NCI-H748 (cell line): ENCODE data around the gene ARHGEF25.
"Not testable (repeated sequence)": the region's sequence is repeated elsewhere in the genome, so short reads cannot be mapped to it uniquely, and the experiment has no call there.

ENCODE experiments used
- DNase-seq: peaks from one replicate; lab custom pipeline; 2025; ENCODE audit not compliant: unreplicated experiment; lab: John Stamatoyannopoulos, UW

Gene ARHGEF25

DNA sequence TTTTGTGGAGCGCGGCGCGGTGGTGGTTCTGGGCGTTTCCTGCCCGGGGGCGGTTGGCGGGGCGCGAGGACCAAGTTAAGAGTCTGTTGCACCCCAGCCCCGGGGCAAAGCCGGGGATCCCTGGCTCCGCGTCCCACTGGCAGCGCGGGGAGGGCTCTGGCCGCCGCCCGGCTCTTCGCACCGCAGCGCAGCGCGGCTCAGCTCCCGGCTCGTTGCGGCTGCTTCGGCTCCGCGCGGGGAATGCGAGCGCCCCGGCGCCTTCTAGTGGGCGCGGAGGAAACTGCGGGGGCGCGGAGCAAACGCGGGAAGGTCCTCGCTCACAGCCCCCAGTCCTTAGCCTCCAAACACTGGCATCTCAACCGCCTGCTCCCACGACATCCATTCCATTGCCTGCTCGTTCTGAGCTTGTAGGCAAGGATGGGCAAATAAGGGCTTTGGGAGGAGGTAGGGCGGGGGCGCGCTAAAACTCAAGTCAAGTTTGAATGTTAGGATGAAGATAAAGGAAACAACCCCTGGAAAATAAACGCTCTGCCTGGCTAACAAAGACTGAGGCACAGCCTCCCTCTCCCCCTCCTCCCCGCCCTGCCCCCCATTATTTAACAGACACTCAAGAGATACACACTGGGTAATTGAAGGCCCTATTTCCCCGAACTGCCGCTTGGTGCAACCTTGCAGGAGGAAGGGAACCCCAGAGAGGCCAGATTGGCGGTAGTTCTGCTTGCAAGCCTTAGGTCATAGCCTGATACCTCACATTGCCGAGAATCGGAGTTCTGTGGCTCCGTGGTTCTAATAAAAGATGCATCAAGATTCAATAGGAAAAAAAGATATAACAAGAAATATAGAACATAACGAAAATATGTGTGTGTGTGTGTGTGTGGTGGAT lies 22.0 kb downstream of the ARHGEF25 start, which contains the start of gene B4GALNT1:
Gene B4GALNT1, minus strand, starts transcription at position 244 of the 883 bp plus-strand sequence. CDS start 1,069 bp downstream, outside the sequence.
- DNase-seq = peak; percentile 89

DNA sequence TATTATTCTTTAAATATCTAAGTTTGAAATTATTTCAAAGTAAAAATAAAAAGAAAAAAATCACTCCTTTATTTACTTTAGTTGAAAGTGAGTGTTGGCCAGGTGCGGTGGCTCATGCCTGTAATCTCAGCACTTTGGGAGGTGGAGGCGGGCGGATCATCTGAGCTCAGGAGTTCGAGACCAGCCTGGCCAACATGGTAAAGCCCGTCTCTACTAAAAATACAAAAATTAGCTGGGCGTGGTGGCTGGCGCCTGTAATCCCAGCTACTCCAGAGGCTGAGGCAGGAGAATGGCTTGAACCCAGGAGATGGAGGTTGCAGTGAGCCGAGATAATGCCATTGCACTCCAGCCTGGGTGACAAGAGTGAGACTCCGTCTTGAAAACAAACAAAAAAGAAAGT lies 25.5 kb downstream of the ARHGEF25 start:
- DNase-seq = not testable (repeated sequence)

DNA sequence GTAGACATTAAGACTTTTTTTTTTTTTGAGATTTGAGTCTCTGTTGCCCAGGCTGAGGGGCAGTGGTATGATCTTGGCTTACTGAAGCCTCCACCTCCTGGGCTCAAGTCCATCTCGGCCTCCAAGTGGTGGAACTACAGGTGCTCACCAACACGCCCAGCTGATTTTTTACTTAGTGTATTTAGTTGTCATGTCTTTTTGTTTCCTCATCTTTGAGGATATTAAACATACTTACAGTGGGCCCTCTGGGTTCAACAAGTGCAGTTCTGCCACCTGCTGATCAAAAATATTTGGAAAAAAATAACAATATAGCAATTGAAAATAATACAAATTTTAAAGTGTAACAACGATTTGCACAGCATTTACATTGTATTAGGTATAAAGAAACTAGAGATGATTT lies 26.1 kb downstream of the ARHGEF25 start:
- DNase-seq = no peak

- no peak for DNase-seq
Measured at GRCh38 chr12:57638096-57638495, 26.9 kb downstream of the ARHGEF25 start.

GRCh38 chr12:57640175-57641042 lies 29.2 kb downstream of the ARHGEF25 start:
- DNase-seq = no peak

DNA sequence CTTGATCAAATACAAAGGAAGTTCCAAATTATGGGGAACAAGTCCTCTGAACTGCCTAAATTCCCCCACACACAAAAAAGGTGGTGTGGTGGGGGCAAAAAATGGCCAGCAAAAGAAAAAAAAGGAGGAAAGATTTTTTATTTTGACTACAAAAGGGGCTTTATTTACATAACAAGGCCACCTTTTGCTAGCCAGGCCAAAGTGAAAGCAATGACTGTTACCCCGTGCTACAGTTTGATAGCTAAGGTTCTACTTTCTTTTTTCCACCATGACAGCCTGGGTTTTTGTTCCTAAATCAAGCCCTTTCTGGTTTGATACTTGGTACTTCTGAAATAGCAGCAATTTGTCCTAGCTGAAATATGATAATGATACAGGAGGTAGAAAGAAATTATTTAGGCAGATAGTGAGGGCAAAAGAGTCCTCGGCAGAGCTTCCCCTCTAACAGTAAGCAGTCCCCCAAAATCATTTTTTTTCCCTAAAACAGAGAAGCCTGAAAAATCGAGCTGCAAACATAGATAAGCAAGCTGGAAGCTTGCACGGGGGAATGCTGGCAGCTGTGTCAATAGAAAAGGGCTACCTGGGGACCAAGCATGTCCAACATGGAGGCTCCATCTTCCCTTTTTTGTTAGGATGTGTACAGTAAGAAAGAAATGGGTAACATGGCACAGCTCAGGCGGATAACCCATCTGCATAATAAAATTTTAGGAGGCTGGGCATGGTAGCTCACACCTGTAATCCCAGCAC lies 30.6 kb downstream of the ARHGEF25 start:
- DNase-seq = peak; percentile 47

DNA sequence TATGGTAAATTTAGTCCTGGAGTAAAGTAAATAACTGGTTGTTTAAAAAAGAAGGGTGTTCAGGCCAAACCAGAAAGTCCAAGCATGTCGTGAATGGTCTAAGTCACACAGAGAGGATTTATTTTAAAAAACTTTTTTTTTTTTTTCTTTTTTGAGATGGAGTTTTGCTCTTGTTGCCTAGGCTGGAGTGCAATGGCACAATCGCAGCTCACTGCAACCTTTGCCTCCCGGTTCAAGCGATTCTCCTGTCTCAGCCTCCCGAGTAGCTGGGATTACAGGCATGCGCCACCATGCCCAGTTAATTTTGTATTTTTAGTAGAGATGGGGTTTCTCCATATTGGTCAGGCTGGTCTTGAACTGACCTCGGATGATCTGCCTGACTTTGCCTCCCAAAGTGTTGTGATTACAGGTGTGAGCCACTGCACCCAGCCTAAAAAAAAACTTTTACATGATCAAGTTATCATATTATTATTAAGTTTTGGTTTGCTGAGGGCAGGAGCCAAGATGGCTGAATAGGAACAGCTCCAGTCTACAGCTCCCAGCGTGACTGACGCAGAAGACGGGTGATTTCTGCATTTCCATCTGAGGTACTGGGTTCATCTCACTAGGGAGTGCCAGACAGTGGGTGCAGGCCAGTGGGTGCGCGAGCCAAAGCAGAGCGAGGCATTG lies 34.9 kb downstream of the ARHGEF25 start:
- peak; percentile 32 for DNase-seq

DNA sequence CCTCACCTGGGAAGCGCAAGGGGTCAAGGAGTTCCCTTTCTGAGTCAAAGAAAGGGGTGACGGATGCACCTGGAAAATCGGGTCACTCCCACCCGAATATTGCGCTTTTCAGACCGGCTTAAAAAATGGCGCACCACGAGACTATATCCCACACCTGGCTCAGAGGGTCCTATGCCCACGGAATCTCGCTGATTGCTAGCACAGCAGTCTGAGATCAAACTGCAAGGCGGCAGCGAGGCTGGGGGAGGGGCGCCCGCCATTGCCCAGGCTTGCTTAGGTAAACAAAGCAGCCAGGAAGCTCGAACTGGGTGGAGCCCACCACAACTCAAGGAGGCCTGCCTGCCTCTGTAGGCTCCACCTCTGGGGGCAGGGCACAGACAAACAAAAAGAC lies 35.4 kb downstream of the ARHGEF25 start:
- not testable (repeated sequence) for DNase-seq

- no peak for DNase-seq
Measured at GRCh38 chr12:57654042-57654441, 42.8 kb downstream of the ARHGEF25 start.

- no peak for DNase-seq
Measured at GRCh38 chr12:57655541-57656240, 44.5 kb downstream of the ARHGEF25 start.

GRCh38 chr12:57656408-57656807 lies 45.2 kb downstream of the ARHGEF25 start:
- DNase-seq = not testable (repeated sequence)

DNA sequence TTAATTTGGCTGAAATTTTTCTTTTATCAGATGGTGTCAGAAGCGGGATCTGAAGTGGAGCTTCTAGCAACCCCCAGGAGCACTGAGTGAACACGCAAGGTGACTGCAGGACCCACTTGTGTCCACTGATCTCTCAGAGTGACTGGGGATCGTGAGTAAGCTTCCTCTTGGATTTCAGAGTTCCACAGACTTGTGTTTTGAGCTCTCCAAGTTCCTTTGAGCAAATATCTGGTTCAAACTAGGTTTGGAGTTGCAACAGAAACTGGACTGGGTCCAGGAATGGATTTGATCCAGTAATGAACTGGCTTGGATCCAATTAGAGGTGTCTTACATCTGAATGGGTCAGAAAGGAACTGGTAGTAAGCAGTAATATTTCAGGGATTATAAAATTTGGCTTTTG lies 46.5 kb downstream of the ARHGEF25 start:
- no peak for DNase-seq

GRCh38 chr12:57658890-57659289 lies 47.7 kb downstream of the ARHGEF25 start:
- no peak for DNase-seq

GRCh38 chr12:57661376-57661775 lies 50.1 kb downstream of the ARHGEF25 start:
- DNase-seq = no peak

DNA sequence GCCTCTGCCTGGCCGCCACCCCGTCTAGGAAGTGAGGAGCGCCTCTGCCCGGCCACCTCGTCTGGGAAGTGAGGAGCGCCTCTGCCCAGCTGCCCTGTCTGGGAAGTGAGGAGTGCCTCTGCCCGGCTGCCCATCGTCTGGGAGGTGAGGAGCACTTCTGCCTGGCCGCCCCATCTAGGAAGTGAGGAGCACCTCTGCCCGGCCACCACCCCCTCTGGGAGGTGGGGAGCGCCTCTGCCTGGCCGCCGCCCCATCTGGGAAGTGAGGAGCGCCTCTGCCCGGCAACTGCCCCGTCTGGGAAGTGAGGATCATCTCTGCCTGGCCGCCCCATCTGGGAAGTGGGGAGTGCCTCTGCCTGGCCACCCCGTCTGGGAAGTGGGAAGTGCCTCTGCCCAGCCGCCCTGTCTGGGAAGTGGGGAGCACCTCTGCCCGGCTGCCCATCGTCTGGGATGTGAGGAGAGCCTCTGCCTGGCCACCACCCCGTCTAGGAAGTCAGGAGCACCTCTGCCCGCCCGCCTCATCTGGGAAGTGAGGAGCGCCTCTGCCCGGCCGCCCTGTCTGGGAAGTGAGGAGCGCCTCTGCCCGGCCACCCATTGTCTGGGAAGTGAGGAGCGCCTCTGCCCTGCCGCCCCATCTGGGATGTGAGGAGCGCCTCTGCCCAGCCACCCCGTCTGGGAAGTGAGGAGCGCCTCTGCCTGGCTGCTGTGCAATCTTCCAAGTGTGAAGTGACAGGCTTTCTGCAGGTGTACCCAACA lies 54.0 kb downstream of the ARHGEF25 start:
- not testable (repeated sequence) for DNase-seq
